H9 (cell line): Measurements from ENCODE around the gene ADAM23. TPM values are rescaled to one million over a fixed set of nuclear protein-coding genes. Genes with fewer than 3 reads are reported as not detected.

ENCODE experiments used
- DNase-seq: peaks from one replicate; pipeline ENCODE4 v3.0.0-alpha.2; 2017
- H2AFZ ChIP-seq: one replicate; pipeline ENCODE4 v1.6.1; 2013; ENCODE audit warnings: mild to moderate bottlenecking, low read length, control low read depth, moderate library complexity
- H2AK5ac ChIP-seq: 2 replicates; pipeline ENCODE4 v1.6.1; 2013; ENCODE audit warnings: low read length, control low read depth, mixed read lengths; ENCODE audit not compliant: insufficient read length
- H2BK120ac ChIP-seq: one replicate; pipeline ENCODE4 v1.6.1; 2013; ENCODE audit warnings: low read depth, mild to moderate bottlenecking, low read length, control low read depth, inconsistent platforms; ENCODE audit not compliant: poor library complexity, severe bottlenecking
- H2BK12ac ChIP-seq: 2 replicates; pipeline ENCODE4 v1.6.1; 2013; ENCODE audit warnings: low read length, control low read depth, mixed read lengths, low read depth; ENCODE audit not compliant: insufficient read length
- H2BK15ac ChIP-seq: 2 replicates; pipeline ENCODE4 v1.6.1; 2013; ENCODE audit warnings: low read depth, low read length, control low read depth
- H2BK20ac ChIP-seq: one replicate; pipeline ENCODE4 v1.6.1; 2013; ENCODE audit warnings: low read depth, mild to moderate bottlenecking, low read length, control low read depth, inconsistent platforms; ENCODE audit not compliant: poor library complexity, severe bottlenecking
- H2BK5ac ChIP-seq: 2 replicates; pipeline ENCODE4 v1.6.1; 2013; ENCODE audit warnings: low read length, control low read depth, mixed read lengths; ENCODE audit not compliant: insufficient read length
- H3K14ac ChIP-seq: 2 replicates; pipeline ENCODE4 v1.6.1; 2013; ENCODE audit warnings: low read length, control low read depth; ENCODE audit not compliant: insufficient read depth
- H3K18ac ChIP-seq: 2 replicates; pipeline ENCODE4 v1.6.1; 2013; ENCODE audit warnings: low read depth, mild to moderate bottlenecking, mixed read lengths, low read length, control low read depth; ENCODE audit not compliant: insufficient read length
- H3K23ac ChIP-seq: 2 replicates; pipeline ENCODE4 v1.6.1; 2013; ENCODE audit warnings: low read length, control low read depth, mixed read lengths, low read depth; ENCODE audit not compliant: insufficient read length
- H3K23me2 ChIP-seq: 2 replicates; pipeline ENCODE4 v1.6.1; 2013; ENCODE audit warnings: low read depth, mild to moderate bottlenecking, mixed read lengths, low read length, control low read depth; ENCODE audit not compliant: insufficient read length, poor library complexity, severe bottlenecking
- H3K27ac ChIP-seq: 2 replicates; pipeline ENCODE4 v1.5.1; 2013; ENCODE audit warnings: low read length, control low read depth, mixed read lengths, low read depth; ENCODE audit not compliant: insufficient read length
- H3K27me3 ChIP-seq: 2 replicates; pipeline ENCODE4 v1.6.1; 2013; ENCODE audit warnings: low read length, control low read depth, inconsistent platforms; ENCODE audit not compliant: insufficient read depth
- H3K4ac ChIP-seq: 2 replicates; pipeline ENCODE4 v1.6.1; 2013; ENCODE audit warnings: low read depth, mild to moderate bottlenecking, control low read depth, inconsistent platforms, low read length, moderate library complexity
- H3K4me1 ChIP-seq: 2 replicates; pipeline ENCODE4 v1.6.1; 2013; ENCODE audit warnings: low read length, control low read depth, inconsistent platforms; ENCODE audit not compliant: insufficient read depth
- H3K4me2 ChIP-seq: 2 replicates; pipeline ENCODE4 v1.6.1; 2013; ENCODE audit warnings: low read length, control low read depth, mixed read lengths; ENCODE audit not compliant: insufficient read length, insufficient read depth
- H3K56ac ChIP-seq: 2 replicates; pipeline ENCODE4 v1.6.1; 2013; ENCODE audit warnings: low read depth, mild to moderate bottlenecking, mixed read lengths, low read length, control low read depth; ENCODE audit not compliant: insufficient read length
- H3K79me1 ChIP-seq: 2 replicates; pipeline ENCODE4 v1.6.1; 2013; ENCODE audit warnings: low read depth, mild to moderate bottlenecking, moderate library complexity, low read length, control low read depth, inconsistent platforms; ENCODE audit not compliant: insufficient read depth, poor library complexity, severe bottlenecking
- H3K79me2 ChIP-seq: 2 replicates; pipeline ENCODE4 v1.6.1; 2013; ENCODE audit warnings: low read length, control low read depth, inconsistent platforms; ENCODE audit not compliant: insufficient read depth
- H3K9ac ChIP-seq: 2 replicates; pipeline ENCODE4 v1.6.1; 2013; ENCODE audit warnings: low read length, control low read depth, mixed read lengths; ENCODE audit not compliant: insufficient read length; ENCODE audit errors: extremely low read depth
- H3K9me3 ChIP-seq: one replicate; pipeline ENCODE4 v1.6.1; 2013; ENCODE audit warnings: low read depth, low read length, inconsistent platforms; ENCODE audit not compliant: control insufficient read depth
- H3T11ph ChIP-seq: one replicate; pipeline ENCODE4 v1.6.1; 2013; ENCODE audit warnings: mild to moderate bottlenecking, low read length, control low read depth, inconsistent platforms
- H4K20me1 ChIP-seq: one replicate; pipeline ENCODE4 v1.6.1; 2013; ENCODE audit not compliant: control insufficient read depth, insufficient read length, insufficient read depth
- H4K5ac ChIP-seq: 2 replicates; pipeline ENCODE4 v1.6.1; 2013; ENCODE audit warnings: low read depth, mild to moderate bottlenecking, mixed read lengths, low read length, control low read depth; ENCODE audit not compliant: insufficient read length
- H4K8ac ChIP-seq: replicated peaks from 2 replicates; pipeline ENCODE4 v1.6.1; 2013; ENCODE audit warnings: low read length, control low read depth, mixed read lengths, low read depth; ENCODE audit not compliant: insufficient read length
- H4K91ac ChIP-seq: 2 replicates; pipeline ENCODE4 v1.6.1; 2013; ENCODE audit warnings: low read depth, mild to moderate bottlenecking, moderate library complexity, mixed read lengths, low read length, control low read depth; ENCODE audit not compliant: insufficient read length
- H3K27ac Mint-ChIP-seq, 3 experiments: 2 replicates in 2 of 3; 3 replicates in 1 of 3; pipeline ENCODE4 v1.8.0; 2020 to 2021; ENCODE audit warnings: mixed read lengths in 3 of 3, mild to moderate bottlenecking in 1 of 3, moderate library complexity in 1 of 3
- H3K27me3 Mint-ChIP-seq: 2 replicates; pipeline ENCODE4 v1.8.0; 2021; ENCODE audit warnings: low read depth, mild to moderate bottlenecking, moderate library complexity, mixed read lengths
- H3K36me3 Mint-ChIP-seq, 3 experiments: 2 replicates in 2 of 3; 3 replicates in 1 of 3; pipeline ENCODE4 v1.8.0; 2020 to 2021; ENCODE audit warnings: low read depth in 3 of 3, mixed read lengths in 3 of 3; ENCODE audit not compliant: insufficient read depth in 1 of 3
- H3K4me1 Mint-ChIP-seq, 2 experiments: 2 replicates each; pipeline ENCODE4 v1.8.0; 2020; ENCODE audit warnings: mixed read lengths in 2 of 2
- H3K4me3 Mint-ChIP-seq, 2 experiments: 2 replicates in 1 of 2; 3 replicates in 1 of 2; pipeline ENCODE4 v1.8.0; 2020 to 2021; ENCODE audit warnings: mild to moderate bottlenecking in 2 of 2, mixed read lengths in 2 of 2, moderate library complexity in 1 of 2
- H3K9me3 Mint-ChIP-seq, 2 experiments: 2 replicates in 1 of 2; 3 replicates in 1 of 2; pipeline ENCODE4 v1.8.0; 2020; ENCODE audit warnings: mild to moderate bottlenecking in 2 of 2, mixed read lengths in 2 of 2, moderate library complexity in 1 of 2
- WGBS: extraction: QIAGEN DNeasy Blood & Tissue Kit; methylation state at CpG from one replicate; pipeline ENCODE4 v1.1.7; 2013; ENCODE audit warnings: missing lambda C conversion rate, low lambda C conversion rate, mixed read lengths; ENCODE audit not compliant: insufficient read length; ENCODE audit errors: extremely low coverage; 5-methylcytosine and 5-hydroxymethylcytosine counted together
- total RNA-seq: library from RNA; stranded (reverse); gene quantifications from 2 replicates; pipeline ENCODE4 v1.2.1, GENCODE V29; 2021
- TF ChIP-seq, protein P1 (sequence below): fragments of 200-600 bp; sonication (generic); conservative IDR thresholded peaks from 3 replicates; pipeline ENCODE4 v1.8.0; 2021; ENCODE audit warnings: antibody characterized with exemption, mild to moderate bottlenecking

Gene ADAM23
- total RNA-seq, 1 experiment from 2014 or later: 21.4 TPM

DNA sequence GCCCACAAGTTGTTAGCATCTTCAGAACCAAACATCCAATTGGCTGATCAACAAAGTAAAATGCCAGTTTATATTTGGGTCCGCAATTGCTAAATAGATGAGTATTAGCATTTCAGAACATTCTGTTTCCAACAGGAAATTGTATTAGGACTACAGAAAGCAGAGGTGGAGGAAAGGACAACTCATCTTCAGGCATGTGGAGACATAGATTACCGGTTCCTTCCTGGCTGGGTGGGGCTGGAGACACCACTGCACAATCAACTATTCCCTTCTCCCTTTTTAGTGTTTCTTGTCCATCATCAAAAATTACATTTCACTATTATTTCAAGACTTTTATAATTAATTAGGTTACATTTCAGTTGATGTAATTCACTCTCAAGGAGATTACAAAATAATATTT lies 83.8 kb downstream of the ADAM23 start:
- Histone ChIP-seq H3K4me1 (no peaks in the 10 kb centered on the region; the same call in 1 of the 2 replicates), H3K27me3 (no peaks in the 10 kb centered on the region), H4K20me1 (no peaks in the 10 kb centered on the region), H3K23me2 (no peaks in the 10 kb centered on the region), H3K18ac (no peak overlapping the region), H3K4ac (no peak overlapping the region), H2BK12ac (no peak overlapping the region), H3K9me3 (no peaks in the 10 kb centered on the region), H4K91ac (no peak overlapping the region), H3K4me2 (no peak overlapping the region), H4K5ac (no peak overlapping the region), H3K14ac (no peak overlapping the region), H3K79me1 (no peaks in the 10 kb centered on the region), H3K9ac (no peak overlapping the region), H4K8ac (no peak overlapping the region), H2BK15ac (no peak overlapping the region), H3K23ac (no peak overlapping the region), H2BK20ac (no peak overlapping the region), H3T11ph (no peak overlapping the region), H3K79me2 (no peaks in the 10 kb centered on the region), H2AK5ac (no peak overlapping the region), H2AFZ (no peak overlapping the region), H2BK5ac (no peak overlapping the region), H3K56ac (no peak overlapping the region), H2BK120ac (no peak overlapping the region), H3K27ac (no peak overlapping the region)
- Mint-ChIP-seq H3K27ac (no peak overlapping the region), H3K9me3 (no peaks in the 10 kb centered on the region), H3K4me1 (peaks cover 6 to 15% of the 10 kb centered on the region in 2 experiments), H3K4me3 (no peak overlapping the region), H3K27me3 (no peaks in the 10 kb centered on the region; the same call in 1 of the 2 replicates), H3K36me3 (peaks cover 0 to 2% (median 0%) of the 10 kb centered on the region in 3 experiments; a peak in 1 of 7 replicates)
- no CpG with 5 or more reads among the region's 2 CpGs for WGBS
- TF ChIP-seq, protein P1, sequence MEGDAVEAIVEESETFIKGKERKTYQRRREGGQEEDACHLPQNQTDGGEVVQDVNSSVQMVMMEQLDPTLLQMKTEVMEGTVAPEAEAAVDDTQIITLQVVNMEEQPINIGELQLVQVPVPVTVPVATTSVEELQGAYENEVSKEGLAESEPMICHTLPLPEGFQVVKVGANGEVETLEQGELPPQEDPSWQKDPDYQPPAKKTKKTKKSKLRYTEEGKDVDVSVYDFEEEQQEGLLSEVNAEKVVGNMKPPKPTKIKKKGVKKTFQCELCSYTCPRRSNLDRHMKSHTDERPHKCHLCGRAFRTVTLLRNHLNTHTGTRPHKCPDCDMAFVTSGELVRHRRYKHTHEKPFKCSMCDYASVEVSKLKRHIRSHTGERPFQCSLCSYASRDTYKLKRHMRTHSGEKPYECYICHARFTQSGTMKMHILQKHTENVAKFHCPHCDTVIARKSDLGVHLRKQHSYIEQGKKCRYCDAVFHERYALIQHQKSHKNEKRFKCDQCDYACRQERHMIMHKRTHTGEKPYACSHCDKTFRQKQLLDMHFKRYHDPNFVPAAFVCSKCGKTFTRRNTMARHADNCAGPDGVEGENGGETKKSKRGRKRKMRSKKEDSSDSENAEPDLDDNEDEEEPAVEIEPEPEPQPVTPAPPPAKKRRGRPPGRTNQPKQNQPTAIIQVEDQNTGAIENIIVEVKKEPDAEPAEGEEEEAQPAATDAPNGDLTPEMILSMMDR: no peak
- DNase-seq: no peak
